Neuronal stem cell (in vitro differentiated cells): Measurements from ENCODE around the gene AREL1.

Experiments used
- DNase-seq: peaks from one replicate; pipeline ENCODE4 v3.0.0-alpha.2; 2013; ENCODE audit warnings: low spot score
- H2AFZ ChIP-seq: one replicate; pipeline ENCODE4 v1.6.1; 2013; ENCODE audit warnings: mild to moderate bottlenecking, low read length, inconsistent platforms
- H2AK5ac ChIP-seq: 2 replicates; pipeline ENCODE4 v1.6.1; 2013; ENCODE audit warnings: low read depth, mild to moderate bottlenecking, inconsistent platforms, low read length, moderate library complexity, mixed read lengths
- H2BK120ac ChIP-seq: 2 replicates; pipeline ENCODE4 v1.6.1; 2013; ENCODE audit warnings: low read depth, mild to moderate bottlenecking, inconsistent platforms, low read length, moderate library complexity, mixed read lengths
- H2BK12ac ChIP-seq: one replicate; pipeline ENCODE4 v1.6.1; 2013; ENCODE audit warnings: low read length, inconsistent platforms
- H2BK15ac ChIP-seq: 2 replicates; pipeline ENCODE4 v1.6.1; 2013; ENCODE audit warnings: mild to moderate bottlenecking, low read length, inconsistent platforms, mixed read lengths
- H2BK5ac ChIP-seq: one replicate; pipeline ENCODE4 v1.6.1; 2013; ENCODE audit warnings: inconsistent platforms, mild to moderate bottlenecking, low read length, moderate library complexity
- H3K14ac ChIP-seq: one replicate; pipeline ENCODE4 v1.6.1; 2013; ENCODE audit warnings: low read length, inconsistent platforms
- H3K18ac ChIP-seq: 2 replicates; pipeline ENCODE4 v1.6.1; 2013; ENCODE audit warnings: low read length, inconsistent platforms
- H3K23ac ChIP-seq: 2 replicates; pipeline ENCODE4 v1.6.1; 2013; ENCODE audit warnings: low read depth, mild to moderate bottlenecking, mixed read lengths, low read length, inconsistent platforms; ENCODE audit not compliant: poor library complexity
- H3K27ac ChIP-seq: replicated peaks from 3 replicates; pipeline ENCODE4 v1.5.1; 2013; ENCODE audit warnings: low read length, inconsistent platforms
- H3K27me3 ChIP-seq, 3 experiments: 2 replicates each; pipeline ENCODE4 v1.6.1; 2013; ENCODE audit warnings: low read length in 3 of 3, mild to moderate bottlenecking in 2 of 3, inconsistent platforms in 1 of 3, low read depth in 1 of 3, mixed read lengths in 1 of 3, moderate library complexity in 1 of 3; ENCODE audit not compliant: control insufficient read depth in 3 of 3, insufficient read depth in 3 of 3
- H3K36me3 ChIP-seq, 2 donors: replicated peaks in 1 of 2; 2 replicates each; pipeline ENCODE4 v1.6.1; 2013; ENCODE audit warnings: low read length in 2 of 2; ENCODE audit not compliant: control insufficient read depth in 2 of 2, insufficient read depth in 2 of 2
- H3K4ac ChIP-seq: 2 replicates; pipeline ENCODE4 v1.6.1; 2013; ENCODE audit warnings: inconsistent platforms, mild to moderate bottlenecking, low read length, moderate library complexity
- H3K4me1 ChIP-seq, 2 donors: 1 replicate in 1 of 2; 2 replicates in 1 of 2; pipeline ENCODE4 v1.6.1; 2013; ENCODE audit warnings: low read length in 2 of 2, low read depth in 1 of 2; ENCODE audit not compliant: control insufficient read depth in 2 of 2, insufficient read depth in 1 of 2
- H3K4me2 ChIP-seq: one replicate; pipeline ENCODE4 v1.6.1; 2013; ENCODE audit warnings: mild to moderate bottlenecking, low read length, inconsistent platforms; ENCODE audit not compliant: insufficient read depth, poor library complexity, severe bottlenecking
- H3K4me3 ChIP-seq, 2 donors: 2 replicates each; pipeline ENCODE4 v1.5.1; 2013; ENCODE audit warnings: low read length in 2 of 2, mild to moderate bottlenecking in 2 of 2, inconsistent platforms in 1 of 2, moderate library complexity in 1 of 2
- H3K79me1 ChIP-seq: one replicate; pipeline ENCODE4 v1.6.1; 2013; ENCODE audit warnings: low read depth, mild to moderate bottlenecking, inconsistent platforms, low read length, moderate library complexity
- H3K9ac ChIP-seq: one replicate; pipeline ENCODE4 v1.6.1; 2013; ENCODE audit warnings: mild to moderate bottlenecking, low read depth, low read length, inconsistent platforms; ENCODE audit not compliant: poor library complexity
- H3K9me3 ChIP-seq, 2 donors: replicated peaks in 1 of 2; 2 replicates each; pipeline versions ENCODE3 to v1.6.1; 2013; ENCODE audit warnings: low read length in 2 of 2, mild to moderate bottlenecking in 2 of 2, inconsistent platforms in 1 of 2, low read depth in 1 of 2, mixed read lengths in 1 of 2, moderate library complexity in 1 of 2; ENCODE audit not compliant: control insufficient read depth in 2 of 2, insufficient read depth in 1 of 2
- H4K8ac ChIP-seq: one replicate; pipeline ENCODE4 v1.6.1; 2013; ENCODE audit warnings: low read depth, mild to moderate bottlenecking, inconsistent platforms, low read length, moderate library complexity
- H4K91ac ChIP-seq: one replicate; pipeline ENCODE4 v1.6.1; 2013; ENCODE audit warnings: low read length, low read depth, mild to moderate bottlenecking, inconsistent platforms; ENCODE audit not compliant: poor library complexity
- WGBS, 2 donors: extraction: QIAGEN DNeasy Blood & Tissue Kit; methylation state at CpG; one replicate each; pipeline ENCODE4 v1.1.7; 2013; ENCODE audit warnings: missing lambda C conversion rate in 2 of 2, mixed read lengths in 1 of 2; ENCODE audit not compliant: insufficient read length in 2 of 2, insufficient replicate concordance in 1 of 2; ENCODE audit errors: extremely low coverage in 2 of 2; 5-methylcytosine and 5-hydroxymethylcytosine counted together

Gene AREL1

GRCh38 chr14:74710480-74710879 lies 2.4 kb downstream of the AREL1 start:
- no peak overlapping the region for H3K4me3 ChIP-seq
- H3K27ac ChIP-seq = no peak overlapping the region
- H3K9ac ChIP-seq = no peak overlapping the region
- H2BK5ac ChIP-seq = no peak overlapping the region
- no peak overlapping the region for H2AFZ ChIP-seq
- no peak overlapping the region for H4K8ac ChIP-seq
- no peak overlapping the region for H2BK12ac ChIP-seq
- H3K36me3 ChIP-seq = peaks cover 0 to 10% of the 10 kb centered on the region in 2 donors
- no peak for DNase-seq
- H3K23ac ChIP-seq = no peak overlapping the region
- H3K27me3 ChIP-seq = no peaks in the 10 kb centered on the region
- WGBS, 2 donors = no CpG with 5 or more reads among the region's 1 CpG
- no peak overlapping the region for H2BK120ac ChIP-seq
- H3K18ac ChIP-seq = no peak overlapping the region
- H3K4ac ChIP-seq = no peak overlapping the region
- peaks cover 4% of the 10 kb centered on the region for H3K79me1 ChIP-seq
- no peaks in the 10 kb centered on the region for H3K9me3 ChIP-seq
- no peak overlapping the region for H2AK5ac ChIP-seq
- H2BK15ac ChIP-seq = no peak overlapping the region
- H3K4me2 ChIP-seq = no peak overlapping the region
- no peak overlapping the region for H4K91ac ChIP-seq
- H3K14ac ChIP-seq = no peak overlapping the region
- H3K4me1 ChIP-seq = peaks cover 2% of the 10 kb centered on the region in 2 donors

- no peak overlapping the region for H2BK12ac ChIP-seq
- DNase-seq = no peak
- no peak overlapping the region for H3K4me3 ChIP-seq
- H2AK5ac ChIP-seq = no peak overlapping the region
- no peak overlapping the region for H3K27ac ChIP-seq
- no peak overlapping the region for H3K18ac ChIP-seq
- H3K23ac ChIP-seq = no peak overlapping the region
- H3K27me3 ChIP-seq = no peaks in the 10 kb centered on the region
- H4K8ac ChIP-seq = no peak overlapping the region
- H3K4me1 ChIP-seq = no peaks in the 10 kb centered on the region
- H2AFZ ChIP-seq = no peak overlapping the region
- H3K9ac ChIP-seq = no peak overlapping the region
- H3K4ac ChIP-seq = no peak overlapping the region
- no peak overlapping the region for H3K14ac ChIP-seq
- no CpG with 5 or more reads among the region's 5 CpGs for WGBS, 2 donors
- peaks cover 2% of the 10 kb centered on the region for H3K79me1 ChIP-seq
- H3K4me2 ChIP-seq = no peak overlapping the region
- no peaks in the 10 kb centered on the region for H3K36me3 ChIP-seq
- no peak overlapping the region for H2BK120ac ChIP-seq
- no peak overlapping the region for H2BK15ac ChIP-seq
- no peak overlapping the region for H4K91ac ChIP-seq
- no peak overlapping the region for H2BK5ac ChIP-seq
- H3K9me3 ChIP-seq = peaks cover 2 to 14% of the 10 kb centered on the region in 2 donors
Observed at GRCh38 chr14:74705613-74706500, 7.0 kb downstream of the AREL1 start.

GRCh38 chr14:74704656-74705055 lies 8.2 kb downstream of the AREL1 start:
- no peak overlapping the region for H3K4me2 ChIP-seq
- peaks cover 2 to 14% of the 10 kb centered on the region in 2 donors for H3K9me3 ChIP-seq
- H3K4ac ChIP-seq = no peak overlapping the region
- no peak overlapping the region for H2AK5ac ChIP-seq
- no peak overlapping the region for H3K4me3 ChIP-seq
- H2BK12ac ChIP-seq = no peak overlapping the region
- H4K91ac ChIP-seq = no peak overlapping the region
- H3K14ac ChIP-seq = no peak overlapping the region
- no peak overlapping the region for H3K18ac ChIP-seq
- no peak overlapping the region for H2AFZ ChIP-seq
- H2BK5ac ChIP-seq = no peak overlapping the region
- no peak overlapping the region for H4K8ac ChIP-seq
- no peak overlapping the region for H2BK120ac ChIP-seq
- H3K23ac ChIP-seq = no peak overlapping the region
- H2BK15ac ChIP-seq = no peak overlapping the region
- H3K27me3 ChIP-seq = no peaks in the 10 kb centered on the region
- no peak overlapping the region for H3K9ac ChIP-seq
- no peaks in the 10 kb centered on the region for H3K4me1 ChIP-seq
- H3K27ac ChIP-seq = no peak overlapping the region
- peaks cover 2% of the 10 kb centered on the region for H3K79me1 ChIP-seq
- WGBS, 2 donors = no CpG with 5 or more reads among the region's 2 CpGs
- H3K36me3 ChIP-seq = no peaks in the 10 kb centered on the region
- no peak for DNase-seq

- Histone ChIP-seq H3K4me3 (no peak overlapping the region), H4K8ac (no peak overlapping the region), H3K4me2 (no peak overlapping the region), H2BK120ac (no peak overlapping the region), H2AFZ (no peak overlapping the region), H3K27me3 (no peaks in the 10 kb centered on the region), H2BK15ac (no peak overlapping the region), H3K79me1 (peaks cover 3% of the 10 kb centered on the region), H3K9me3 (peaks cover 2 to 14% of the 10 kb centered on the region in 2 donors), H4K91ac (no peak overlapping the region), H2AK5ac (no peak overlapping the region), H3K9ac (no peak overlapping the region), H2BK12ac (no peak overlapping the region), H3K14ac (no peak overlapping the region), H2BK5ac (no peak overlapping the region), H3K4ac (no peak overlapping the region), H3K23ac (no peak overlapping the region), H3K27ac (no peak overlapping the region), H3K36me3 (peaks cover 0 to 5% of the 10 kb centered on the region in 2 donors), H3K4me1 (no peaks in the 10 kb centered on the region), H3K18ac (no peak overlapping the region)
- WGBS, 2 donors = no CpG with 5 or more reads among the region's 3 CpGs
- no peak for DNase-seq
Observed at GRCh38 chr14:74703043-74703442, 9.8 kb downstream of the AREL1 start.
